Fibroblast of skin of left quadriceps (primary cell): Measurements from ENCODE around the gene MTNR1A.

ENCODE experiments used
- DNase-seq, 2 experiments: peaks; one replicate each; pipeline ENCODE4 v3.0.0-alpha.2; 2013; ENCODE audit warnings: low read depth in 2 of 2

The MTNR1A gene

GRCh38 chr4:186494496-186494895, 60.9 kb downstream of the MTNR1A start:
- DNase-seq: no peak

DNA sequence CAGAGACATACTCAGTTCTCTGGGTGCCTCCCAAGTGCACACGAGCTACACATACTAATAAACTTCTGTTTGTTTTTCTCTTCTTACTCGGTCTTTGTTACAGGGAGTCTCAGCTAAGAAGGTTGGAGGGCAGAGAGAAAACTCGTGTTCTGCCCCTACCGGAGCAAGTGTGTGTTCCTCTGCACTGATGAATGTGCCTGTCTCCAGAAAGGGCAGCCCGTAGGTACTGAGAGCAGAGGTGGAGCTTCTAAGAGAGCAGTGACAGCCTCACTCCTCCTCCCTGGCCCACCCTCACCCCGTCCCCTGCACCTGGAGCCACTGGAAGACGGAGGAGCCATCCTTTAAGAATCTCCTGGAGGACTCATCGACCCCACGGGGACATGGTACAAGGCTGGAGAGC, 67.6 kb downstream of the MTNR1A start:
- DNase-seq: no peak

GRCh38 chr4:186486172-186486571, 69.2 kb downstream of the MTNR1A start:
- peak in 1 of 2 experiments; percentile 6 for DNase-seq

DNA sequence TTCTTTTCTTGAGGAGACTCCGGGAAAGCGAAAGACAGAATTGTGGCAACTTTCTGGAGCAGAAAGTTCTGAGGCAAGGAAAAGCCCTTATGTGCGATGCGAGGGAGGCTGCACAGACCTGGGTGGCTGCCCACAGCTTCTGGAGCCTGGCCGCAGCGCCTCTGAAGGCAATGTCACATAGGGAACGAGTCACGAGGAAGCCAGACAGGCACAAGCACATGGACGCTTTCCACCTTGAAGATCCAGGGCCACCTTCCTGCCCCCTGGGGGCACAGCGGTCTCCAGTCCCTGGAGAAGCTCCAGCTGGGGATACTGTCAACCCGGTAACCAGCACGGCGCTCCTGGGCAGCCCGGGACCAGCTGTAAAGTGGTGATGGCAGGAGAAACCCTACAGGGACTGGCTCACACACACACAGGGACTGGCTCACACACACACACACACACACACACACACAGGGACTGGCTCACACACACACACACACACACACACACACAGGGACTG, 69.8 kb downstream of the MTNR1A start:
- DNase-seq: no peak

- no peak for DNase-seq
Measured at GRCh38 chr4:186485150-186485549, 70.2 kb downstream of the MTNR1A start.

DNA sequence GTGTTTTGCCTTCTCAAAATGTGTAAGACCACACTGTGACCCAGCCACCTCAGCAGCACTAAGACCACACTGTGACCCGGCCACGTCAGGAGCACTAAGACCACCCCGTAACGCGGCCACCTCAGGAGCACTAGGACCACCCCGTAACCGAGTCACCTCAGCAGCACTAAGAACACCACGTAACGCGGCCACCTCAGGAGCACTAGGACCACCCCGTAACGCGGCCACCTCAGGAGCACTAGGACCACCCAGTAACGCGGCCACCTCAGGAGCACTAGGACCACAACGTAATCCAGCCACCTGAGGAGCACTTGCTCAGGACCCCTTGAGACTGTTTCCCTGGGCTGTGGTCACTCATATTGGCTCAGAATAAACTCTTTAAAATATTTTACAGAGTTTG, 71.7 kb downstream of the MTNR1A start:
- no peak for DNase-seq
